BLaER1 treated with 17β-estradiol and CSF1 and Interleukin-3, amounts not matched to agents 10 nM and 100 nM (cell line): ENCODE data around the gene NEAT1.
A peak's percentile ranks its signal among the peaks of the same experiment; 100 is the strongest.

Experiments used
- H3K27ac ChIP-seq, 11 experiments: shearing (Covaris generic); formaldehyde crosslinking; 2 replicates each; pipeline ENCODE4 v1.8.1; 2022
- H3K27me3 ChIP-seq, 11 experiments: shearing (Covaris generic); formaldehyde crosslinking; 2 replicates each; pipeline ENCODE4 v1.8.1; 2022
- H3K36me3 ChIP-seq, 11 experiments: shearing (Covaris generic); formaldehyde crosslinking; 2 replicates each; pipeline ENCODE4 v1.8.1; 2022
- H3K4me1 ChIP-seq, 10 experiments: shearing (Covaris generic); formaldehyde crosslinking; 2 replicates each; pipeline ENCODE4 v1.8.1; 2022
- H3K4me2 ChIP-seq, 11 experiments: shearing (Covaris generic); formaldehyde crosslinking; 2 replicates each; pipeline ENCODE4 v1.8.1; 2022
- H3K4me3 ChIP-seq, 10 experiments: shearing (Covaris generic); formaldehyde crosslinking; 2 replicates each; pipeline ENCODE4 v1.8.1; 2022
- H3K9ac ChIP-seq, 11 experiments: shearing (Covaris generic); formaldehyde crosslinking; 2 replicates each; pipeline ENCODE4 v1.8.1; 2022
- H3K9me3 ChIP-seq, 11 experiments: shearing (Covaris generic); formaldehyde crosslinking; replicated peaks in 1 of 11; 2 replicates each; pipeline ENCODE4 v1.8.1; 2022
- H4K20me1 ChIP-seq, 11 experiments: shearing (Covaris generic); formaldehyde crosslinking; 2 replicates each; pipeline ENCODE4 v1.8.1; 2022
- Cebpa-rat ChIP-seq, 11 experiments: shearing (Covaris generic); IDR thresholded peaks; 2 replicates each; pipeline ENCODE4 v1.8.1; 2022

Gene NEAT1

DNA sequence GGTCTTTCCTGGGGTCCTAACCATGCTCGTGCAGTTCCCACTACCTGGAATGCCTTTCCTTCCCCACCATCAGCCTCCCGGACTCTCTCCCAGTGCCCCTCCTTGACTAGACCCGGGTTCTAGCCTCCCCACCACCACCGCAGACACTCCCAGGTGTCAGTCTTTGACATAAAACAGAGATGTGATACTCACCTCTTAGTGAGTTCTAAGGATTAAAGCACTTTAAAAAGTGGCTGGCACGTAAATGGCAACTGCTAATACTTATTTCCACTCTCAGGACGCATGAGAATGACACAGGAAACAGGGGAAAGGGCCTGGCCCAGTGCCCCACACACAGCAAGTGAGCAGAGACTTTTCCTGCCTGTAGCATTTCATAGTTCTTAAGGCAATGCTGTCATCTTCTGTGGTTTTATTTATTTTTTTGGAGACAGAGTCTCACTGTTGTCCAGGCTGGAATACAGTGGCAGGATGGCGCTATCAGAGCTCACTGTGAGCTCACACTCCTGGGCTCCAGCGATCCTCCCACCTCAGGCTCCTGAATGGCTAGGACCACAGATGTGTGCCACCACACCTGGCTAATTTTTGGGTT, 38.2 kb upstream of the NEAT1 start:
- H4K20me1 ChIP-seq, result peaks cover 0 to 16% (median 11%) of the 10 kb centered on the region in 11 experiments; a peak in 11 of 22 replicates
- H3K9ac ChIP-seq, result peak overlapping the region; percentile 39 to 90 (median 85); a peak in 18 of 22 replicates
- H3K36me3 ChIP-seq, result peaks cover 0 to 15% (median 4%) of the 10 kb centered on the region in 11 experiments; a peak in 7 of 22 replicates
- no peaks in the 10 kb centered on the region for H3K27me3 ChIP-seq
- no peaks in the 10 kb centered on the region for H3K9me3 ChIP-seq
- H3K27ac ChIP-seq, result peak overlapping the region; percentile 84 to 97 (median 91)
- H3K4me3 ChIP-seq, result no peak overlapping the region; a peak in 1 of 20 replicates
- no peak for TF ChIP-seq Cebpa-rat (IDR thresholded peaks at IDR 0.05)
- H3K4me1 ChIP-seq, result peaks cover 86 to 92% (median 90%) of the 10 kb centered on the region in 10 experiments
- peak overlapping the region; percentile 86 to 99 (median 95) for H3K4me2 ChIP-seq

DNA sequence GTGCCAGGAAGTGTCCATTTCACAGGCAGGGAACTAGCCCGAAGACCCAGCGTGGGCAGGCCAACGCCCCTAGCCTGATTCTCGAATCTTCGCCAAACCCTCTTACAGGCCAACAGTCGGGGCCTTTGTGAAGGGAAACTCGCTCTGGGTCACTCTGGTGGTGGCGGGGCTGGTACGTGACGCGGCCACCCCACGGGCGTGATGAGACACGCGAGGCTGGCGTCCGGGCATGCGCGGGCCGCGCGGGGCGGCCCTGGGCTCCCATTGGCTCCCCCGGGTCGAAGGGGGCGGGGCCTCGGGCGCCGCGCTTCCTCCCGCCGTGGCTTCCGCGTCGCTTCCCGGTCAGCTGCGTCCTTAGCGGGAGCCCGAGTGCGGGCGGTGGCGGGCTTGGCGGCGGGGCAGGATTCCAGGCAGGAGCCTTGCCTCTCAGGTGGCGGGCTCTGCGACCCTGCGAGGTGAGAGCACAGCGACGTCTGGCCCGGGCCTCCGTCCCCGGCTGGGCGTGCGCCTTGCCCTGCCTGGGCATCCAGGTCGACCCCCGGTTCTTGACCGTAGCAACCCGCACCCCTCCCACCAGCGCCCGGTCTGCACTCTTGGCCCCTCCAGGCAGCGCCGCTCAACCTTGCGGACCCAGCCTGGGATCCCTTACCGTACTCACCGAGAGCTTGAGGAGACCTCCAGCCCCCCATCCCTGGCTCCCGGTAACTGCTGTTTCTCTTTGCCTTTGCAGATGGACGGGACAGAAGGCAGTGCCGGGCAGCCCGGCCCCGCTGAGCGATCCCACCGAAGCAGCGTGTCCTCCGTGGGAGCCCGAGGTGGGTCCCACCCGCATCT, 36.1 kb upstream of the NEAT1 start, which contains the start of gene FRMD8:
FRMD8 (plus strand) TSS at position 331 of the 834 bp plus-strand sequence; CDS start at position 731, 400 bp downstream.
- Histone ChIP-seq H3K4me1 (peaks cover 87 to 92% (median 90%) of the 10 kb centered on the region in 10 experiments), H3K27ac (peak within 1 kb of the TSS; percentile 86 to 97 (median 91)), H4K20me1 (peaks cover 0 to 32% (median 23%) of the 10 kb centered on the region in 11 experiments; a peak in 12 of 22 replicates), H3K36me3 (peaks cover 0 to 20% (median 12%) of the 10 kb centered on the region in 11 experiments; a peak in 14 of 22 replicates), H3K9ac (peak within 1 kb of the TSS; percentile 86 to 98 (median 92)), H3K9me3 (no peaks in the 10 kb centered on the region), H3K27me3 (no peaks in the 10 kb centered on the region), H3K4me2 (peak within 1 kb of the TSS; percentile 86 to 99 (median 95)), H3K4me3 (peak within 1 kb of the TSS; percentile 84 to 97 (median 92))
- TF ChIP-seq Cebpa-rat (IDR thresholded peaks at IDR 0.05), result no peak

DNA sequence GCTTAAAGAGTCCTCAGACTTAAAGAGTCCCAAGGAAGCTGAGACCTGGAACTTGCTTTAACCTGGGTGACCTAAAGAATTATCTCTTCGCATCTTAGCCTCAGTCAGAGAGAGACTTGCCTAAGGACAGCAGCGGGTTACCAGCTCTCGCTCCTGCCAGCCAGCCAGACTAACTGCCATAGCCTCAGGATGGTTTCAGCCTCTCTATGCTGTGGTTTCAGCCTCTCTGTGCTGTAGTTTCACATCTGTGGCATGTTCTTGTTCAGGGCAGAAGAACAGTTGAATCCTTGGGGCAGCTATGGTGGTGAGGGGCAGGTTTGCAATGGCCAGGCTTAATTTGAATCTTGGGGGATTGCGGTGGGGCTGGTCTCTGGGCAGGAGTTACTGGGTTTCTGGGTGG, 33.9 kb upstream of the NEAT1 start:
- H3K4me1 ChIP-seq, result peaks cover 79 to 86% (median 82%) of the 10 kb centered on the region in 10 experiments
- H3K27me3 ChIP-seq, result no peaks in the 10 kb centered on the region
- H3K9me3 ChIP-seq, result no peaks in the 10 kb centered on the region
- H3K4me2 ChIP-seq, result peak overlapping the region; percentile 86 to 99 (median 95)
- H3K4me3 ChIP-seq, result peak overlapping the region in 8 of 10 experiments; percentile 0 to 96 (median 90); a peak in 12 of 20 replicates
- peaks cover 4 to 53% (median 41%) of the 10 kb centered on the region in 11 experiments; a peak in 17 of 22 replicates for H4K20me1 ChIP-seq
- TF ChIP-seq Cebpa-rat (IDR thresholded peaks at IDR 0.05), result no peak
- H3K27ac ChIP-seq, result peak overlapping the region in 10 of 11 experiments; percentile 55 to 92 (median 68); a peak in 18 of 22 replicates
- H3K36me3 ChIP-seq, result peaks cover 17 to 42% (median 34%) of the 10 kb centered on the region in 11 experiments
- H3K9ac ChIP-seq, result peak overlapping the region; percentile 32 to 98 (median 91)

DNA sequence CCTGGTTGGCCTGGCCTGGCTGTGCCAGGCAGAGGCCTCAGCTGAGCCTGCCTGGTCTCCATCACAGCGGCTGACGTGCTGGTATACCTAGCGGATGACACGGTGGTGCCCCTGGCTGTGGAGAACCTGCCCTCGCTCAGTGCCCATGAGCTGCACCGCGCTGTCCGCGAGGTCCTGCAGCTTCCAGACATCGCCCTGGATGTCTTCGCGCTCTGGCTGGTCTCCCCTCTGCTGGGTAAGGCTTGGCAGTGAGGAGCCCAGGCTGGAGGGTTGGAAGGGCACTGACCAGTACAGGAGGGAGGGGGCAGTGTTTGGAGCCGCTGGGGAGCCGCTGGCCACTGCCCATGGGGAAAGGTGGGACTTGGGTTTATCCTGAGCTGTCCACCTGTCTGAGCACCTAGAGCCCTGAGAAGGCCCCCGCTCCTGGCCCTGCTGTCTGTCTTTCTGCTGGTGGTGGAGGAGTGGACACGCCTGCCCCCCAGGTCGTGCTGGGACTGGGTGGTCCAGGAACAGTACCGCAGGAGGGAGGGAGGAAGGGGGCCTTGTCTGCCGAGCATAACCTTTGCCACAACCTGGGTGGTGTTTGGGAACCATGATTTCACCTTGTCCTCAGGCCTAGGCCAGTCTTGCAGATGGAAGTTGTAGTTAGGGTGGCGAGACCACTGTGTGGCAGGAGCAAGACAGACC, 33.2 kb upstream of the NEAT1 start:
- H3K27me3 ChIP-seq, result no peaks in the 10 kb centered on the region
- peak overlapping the region; percentile 86 to 99 (median 95) for H3K4me2 ChIP-seq
- H3K36me3 ChIP-seq, result peaks cover 24 to 50% (median 41%) of the 10 kb centered on the region in 11 experiments
- H3K4me1 ChIP-seq, result peaks cover 72 to 79% (median 75%) of the 10 kb centered on the region in 10 experiments
- H3K27ac ChIP-seq, result peak overlapping the region; percentile 13 to 92 (median 68); a peak in 20 of 22 replicates
- peaks cover 4 to 60% (median 42%) of the 10 kb centered on the region in 11 experiments; a peak in 18 of 22 replicates for H4K20me1 ChIP-seq
- H3K4me3 ChIP-seq, result peak overlapping the region in 7 of 10 experiments; percentile 17 to 96 (median 90); a peak in 10 of 20 replicates
- no peak for TF ChIP-seq Cebpa-rat (IDR thresholded peaks at IDR 0.05)
- H3K9ac ChIP-seq, result peak overlapping the region; percentile 32 to 98 (median 91)
- no peaks in the 10 kb centered on the region for H3K9me3 ChIP-seq

DNA sequence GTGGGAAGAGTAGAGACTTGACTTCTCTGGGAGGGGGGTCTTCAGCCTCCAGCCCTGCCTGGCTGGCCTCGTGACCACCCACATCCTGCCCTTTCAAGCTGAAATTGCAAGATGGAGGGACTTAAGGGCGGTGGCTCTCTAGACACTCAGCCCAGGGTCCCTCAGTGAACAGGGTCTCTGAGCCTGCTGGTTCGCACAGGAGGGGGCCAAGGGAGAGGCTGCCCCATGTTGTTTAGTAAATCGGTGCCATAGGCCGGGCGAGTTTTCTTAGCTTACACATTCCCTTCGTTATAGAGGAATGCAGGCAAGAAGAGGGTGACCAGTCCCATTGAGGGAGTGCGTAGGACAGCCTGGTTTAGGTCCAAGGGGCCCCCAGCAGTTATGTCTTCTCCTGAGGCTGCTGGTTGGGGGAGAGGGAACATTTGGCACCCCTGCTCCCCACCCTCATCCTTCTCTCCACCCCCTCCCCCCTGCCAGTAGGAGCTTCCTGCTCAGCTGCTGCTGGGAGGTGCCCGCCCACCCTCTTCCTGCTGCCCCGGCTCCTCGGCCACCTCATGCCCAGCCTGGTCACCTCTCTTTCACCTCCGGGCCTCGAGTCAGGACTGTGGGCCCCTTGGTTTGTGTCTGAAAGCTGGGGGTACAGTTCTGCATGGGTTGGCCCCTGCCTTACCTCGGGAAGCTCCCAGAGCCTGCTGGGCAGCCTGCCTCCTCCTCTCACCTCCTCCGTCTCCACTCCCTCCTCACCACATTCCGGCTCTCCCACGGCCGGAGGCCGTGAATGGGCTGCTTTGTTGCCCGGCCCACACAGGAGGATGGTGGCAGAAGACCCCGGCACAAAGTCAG, 32.3 kb upstream of the NEAT1 start:
- Histone ChIP-seq H3K4me1 (peaks cover 63 to 70% (median 67%) of the 10 kb centered on the region in 10 experiments), H3K27ac (peak overlapping the region; percentile 13 to 92 (median 68); a peak in 20 of 22 replicates), H3K4me3 (peak overlapping the region in 6 of 10 experiments; percentile 17 to 96 (median 92); a peak in 8 of 20 replicates), H3K9ac (peak overlapping the region; percentile 53 to 98 (median 91)), H3K4me2 (peak overlapping the region; percentile 86 to 99 (median 95)), H3K9me3 (no peaks in the 10 kb centered on the region), H3K27me3 (no peaks in the 10 kb centered on the region), H4K20me1 (peaks cover 4 to 68% (median 42%) of the 10 kb centered on the region in 11 experiments; a peak in 18 of 22 replicates), H3K36me3 (peaks cover 33 to 58% (median 48%) of the 10 kb centered on the region in 11 experiments)
- TF ChIP-seq Cebpa-rat (IDR thresholded peaks at IDR 0.05), result no peak

DNA sequence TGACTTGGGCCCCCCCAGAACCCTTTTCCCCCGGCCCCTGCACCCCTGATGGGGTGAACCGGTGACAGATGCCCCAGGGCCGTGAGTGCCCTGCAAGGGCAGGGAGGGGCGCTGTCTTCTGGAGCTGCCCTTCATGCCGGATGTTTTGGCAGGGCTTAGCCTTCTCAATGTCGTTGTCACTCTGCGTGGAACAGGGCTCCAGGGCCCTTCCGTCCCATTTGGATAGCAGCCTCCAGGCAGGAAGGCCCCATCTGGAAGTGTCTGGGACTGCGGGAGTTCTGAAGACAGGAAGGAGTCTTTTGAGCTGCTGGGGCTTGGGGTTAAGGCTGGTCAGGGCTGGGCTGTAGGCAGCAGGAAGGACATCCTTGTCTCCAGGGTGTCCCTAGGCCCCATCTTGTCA, 31.6 kb upstream of the NEAT1 start:
- Histone ChIP-seq H3K27ac (peak overlapping the region in 10 of 11 experiments; percentile 55 to 92 (median 68); a peak in 19 of 22 replicates), H4K20me1 (peaks cover 4 to 75% (median 44%) of the 10 kb centered on the region in 11 experiments; a peak in 18 of 22 replicates), H3K4me1 (peaks cover 56 to 70% (median 66%) of the 10 kb centered on the region in 10 experiments), H3K4me3 (peak overlapping the region in 3 of 10 experiments; percentile 90 to 94 (median 93); a peak in 3 of 20 replicates), H3K4me2 (peak overlapping the region; percentile 86 to 99 (median 95)), H3K9ac (peak overlapping the region; percentile 30 to 98 (median 91); a peak in 21 of 22 replicates), H3K27me3 (no peaks in the 10 kb centered on the region), H3K9me3 (no peaks in the 10 kb centered on the region), H3K36me3 (peaks cover 40 to 65% (median 55%) of the 10 kb centered on the region in 11 experiments)
- no peak for TF ChIP-seq Cebpa-rat (IDR thresholded peaks at IDR 0.05)

DNA sequence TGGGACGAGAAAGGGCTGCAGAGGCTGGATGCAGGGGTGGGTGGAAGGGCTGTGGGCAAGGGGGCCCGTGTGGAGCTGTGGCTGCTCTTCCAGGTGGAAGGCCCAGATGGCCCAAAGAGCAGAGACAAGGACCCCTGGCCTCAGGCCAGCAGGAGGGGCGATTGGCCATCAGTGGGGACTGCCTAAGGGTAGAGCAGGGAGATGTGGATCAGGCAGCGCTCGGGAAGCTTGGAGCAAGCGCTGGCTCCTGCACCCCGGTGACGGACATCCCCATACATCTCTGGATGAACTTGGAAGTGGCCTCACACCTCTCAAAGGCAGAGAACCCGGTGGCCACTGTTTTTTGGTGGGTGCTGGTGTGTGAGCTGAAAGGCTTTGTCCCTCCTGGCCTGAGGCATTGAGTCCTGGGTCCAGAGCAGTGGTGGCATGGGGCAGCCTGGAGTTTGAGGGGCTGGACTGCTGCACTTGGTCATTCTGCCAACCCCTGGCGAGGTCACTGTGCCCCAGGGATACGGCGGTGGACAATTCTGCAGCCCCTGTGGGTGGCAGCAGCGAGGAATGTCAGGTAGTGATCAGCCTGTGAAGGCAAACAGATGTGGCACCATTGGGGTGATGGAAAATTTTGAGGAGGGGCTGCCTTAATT, 30.3 kb upstream of the NEAT1 start:
- Histone ChIP-seq H3K4me3 (no peak overlapping the region), H3K36me3 (peaks cover 51 to 78% (median 68%) of the 10 kb centered on the region in 11 experiments), H3K4me1 (peaks cover 51 to 69% (median 63%) of the 10 kb centered on the region in 10 experiments)

More for the DNA sequence above, 30.3 kb upstream of the NEAT1 start:
- Histone ChIP-seq H3K27ac (peak overlapping the region in 9 of 11 experiments; percentile 6 to 92 (median 55); a peak in 12 of 22 replicates), H3K27me3 (no peaks in the 10 kb centered on the region), H3K4me2 (peak overlapping the region in 9 of 11 experiments; percentile 92 to 99 (median 96); a peak in 13 of 22 replicates), H4K20me1 (peaks cover 4 to 88% (median 52%) of the 10 kb centered on the region in 11 experiments; a peak in 18 of 22 replicates), H3K9me3 (no peaks in the 10 kb centered on the region), H3K9ac (peak overlapping the region in 9 of 11 experiments; percentile 8 to 98 (median 90); a peak in 9 of 22 replicates)
- TF ChIP-seq Cebpa-rat (IDR thresholded peaks at IDR 0.05), result no peak
